Karpas-422 (cell line): ENCODE data around the gene KCNH6. TPM values are rescaled to one million over a fixed set of nuclear protein-coding genes. Genes with fewer than 3 reads are reported as not detected.
A peak's percentile ranks its signal among the peaks of the same experiment; 100 is the strongest.

Experiments
- DNase-seq: peaks from one replicate; pipeline ENCODE4 v3.0.0-alpha.2; 2015
- H2AFZ ChIP-seq: fragments of 200-600 bp; sonication (generic); 2 replicates; pipeline ENCODE4 v1.6.1; 2014; ENCODE audit warnings: antibody characterized with exemption, low read length, mixed read lengths
- H3K27ac ChIP-seq: fragments of 200-600 bp; sonication (generic); 2 replicates; pipeline ENCODE4 v1.5.1; 2014; ENCODE audit warnings: mild to moderate bottlenecking, low read length, moderate library complexity
- H3K27me3 ChIP-seq: fragments of 200-600 bp; sonication (generic); 2 replicates; pipeline ENCODE4 v1.6.1; 2014; ENCODE audit warnings: low read length, mixed read lengths
- H3K36me3 ChIP-seq: fragments of 200-600 bp; sonication (generic); 2 replicates; pipeline ENCODE4 v1.6.1; 2014; ENCODE audit warnings: low read length, mixed read lengths; ENCODE audit not compliant: insufficient read depth
- H3K4me1 ChIP-seq: fragments of 200-600 bp; sonication (generic); 2 replicates; pipeline ENCODE4 v1.6.1; 2014; ENCODE audit warnings: mild to moderate bottlenecking, low read length, mixed read lengths
- H3K4me2 ChIP-seq: fragments of 200-600 bp; sonication (generic); 2 replicates; pipeline ENCODE4 v1.6.1; 2014; ENCODE audit warnings: low read length, low read depth, mild to moderate bottlenecking; ENCODE audit not compliant: poor library complexity, severe bottlenecking
- H3K4me3 ChIP-seq: fragments of 200-600 bp; sonication (generic); 2 replicates; pipeline ENCODE4 v1.5.1; 2014; ENCODE audit warnings: mild to moderate bottlenecking, antibody characterized with exemption, low read length, mixed read lengths
- H3K79me2 ChIP-seq: fragments of 200-600 bp; sonication (generic); 2 replicates; pipeline ENCODE4 v1.6.1; 2014; ENCODE audit warnings: mild to moderate bottlenecking, low read length, mixed read lengths
- H3K9ac ChIP-seq: fragments of 200-600 bp; sonication (generic); 2 replicates; pipeline ENCODE4 v1.6.0; 2014; ENCODE audit warnings: low read length
- H3K9me2 ChIP-seq: fragments of 200-600 bp; sonication (generic), shearing (Covaris generic); replicated peaks from 2 replicates; pipeline ENCODE4 v1.6.0; 2014; ENCODE audit warnings: mild to moderate bottlenecking, low read length, moderate library complexity; ENCODE audit not compliant: insufficient read depth
- H3K9me3 ChIP-seq: fragments of 300-700, 200-600 bp; sonication (generic); 2 replicates; pipeline ENCODE4 v1.6.1; 2014; ENCODE audit warnings: low read length, mixed read lengths
- H4K20me1 ChIP-seq: fragments of 200-600 bp; sonication (generic); 2 replicates; pipeline ENCODE4 v1.6.1; 2014; ENCODE audit warnings: mild to moderate bottlenecking, antibody characterized with exemption, low read length, low read depth; ENCODE audit not compliant: insufficient read depth
- total RNA-seq: library from RNA; depleted of rRNA; stranded (reverse); fragments of >200 nt; shearing (Covaris generic); gene quantifications from 2 replicates; pipeline ENCODE4 v1.2.3, GENCODE V29; 2014; ENCODE audit warnings: low replicate concordance

KCNH6 gene
- total RNA-seq, 1 experiment from 2014 or later: not detected

- Histone ChIP-seq H3K9ac (peak overlapping the region; percentile 41; the same call in 1 of the 2 replicates), H3K79me2 (no peaks in the 10 kb centered on the region), H3K27me3 (no peaks in the 10 kb centered on the region), H3K9me2 (no peaks in the 10 kb centered on the region), H3K36me3 (no peaks in the 10 kb centered on the region), H2AFZ (no peak overlapping the region), H3K9me3 (no peaks in the 10 kb centered on the region), H3K27ac (no peak overlapping the region; the same call in 1 of the 2 replicates), H4K20me1 (no peaks in the 10 kb centered on the region), H3K4me3 (peak overlapping the region; percentile 26; the same call in 1 of the 2 replicates), H3K4me1 (peaks cover 37% of the 10 kb centered on the region), H3K4me2 (peak overlapping the region; percentile 31)
- peak; percentile 79 for DNase-seq
Measured at GRCh38 chr17:63531022-63531965, 8.1 kb downstream of the KCNH6 start.

GRCh38 chr17:63533433-63534077 lies 10.4 kb downstream of the KCNH6 start:
- Histone ChIP-seq H3K36me3 (no peaks in the 10 kb centered on the region), H3K4me2 (no peak overlapping the region), H3K27ac (no peak overlapping the region), H3K27me3 (no peaks in the 10 kb centered on the region), H3K4me3 (no peak overlapping the region), H3K4me1 (peaks cover 24% of the 10 kb centered on the region), H3K79me2 (no peaks in the 10 kb centered on the region), H3K9me3 (no peaks in the 10 kb centered on the region), H3K9ac (no peak overlapping the region), H4K20me1 (no peaks in the 10 kb centered on the region), H2AFZ (no peak overlapping the region), H3K9me2 (no peaks in the 10 kb centered on the region)
- no peak for DNase-seq

- no peaks in the 10 kb centered on the region for H3K9me3 ChIP-seq
- no peak overlapping the region for H3K27ac ChIP-seq
- H3K4me1 ChIP-seq: peaks cover 24% of the 10 kb centered on the region
- no peak for DNase-seq
- H3K27me3 ChIP-seq: no peaks in the 10 kb centered on the region
- no peak overlapping the region for H3K4me2 ChIP-seq
- H3K36me3 ChIP-seq: no peaks in the 10 kb centered on the region
- H3K9me2 ChIP-seq: no peaks in the 10 kb centered on the region
- no peak overlapping the region for H3K9ac ChIP-seq
- no peaks in the 10 kb centered on the region for H3K79me2 ChIP-seq
- no peaks in the 10 kb centered on the region for H4K20me1 ChIP-seq
- no peak overlapping the region for H2AFZ ChIP-seq
- no peak overlapping the region for H3K4me3 ChIP-seq
Measured at GRCh38 chr17:63534078-63534570, 11.0 kb downstream of the KCNH6 start.

- H3K4me1 ChIP-seq: peaks cover 24% of the 10 kb centered on the region
- H3K9me2 ChIP-seq: no peaks in the 10 kb centered on the region
- DNase-seq: no peak
- H3K9me3 ChIP-seq: no peaks in the 10 kb centered on the region
- H3K79me2 ChIP-seq: no peaks in the 10 kb centered on the region
- no peak overlapping the region for H3K4me3 ChIP-seq
- H3K36me3 ChIP-seq: no peaks in the 10 kb centered on the region
- H3K4me2 ChIP-seq: no peak overlapping the region
- no peak overlapping the region for H3K27ac ChIP-seq
- H4K20me1 ChIP-seq: no peaks in the 10 kb centered on the region
- H3K9ac ChIP-seq: no peak overlapping the region
- no peaks in the 10 kb centered on the region for H3K27me3 ChIP-seq
- H2AFZ ChIP-seq: no peak overlapping the region
Measured at GRCh38 chr17:63534816-63535455, 11.8 kb downstream of the KCNH6 start.

GRCh38 chr17:63535640-63536039 lies 12.5 kb downstream of the KCNH6 start:
- Histone ChIP-seq H3K79me2 (no peaks in the 10 kb centered on the region), H3K4me2 (no peak overlapping the region), H4K20me1 (no peaks in the 10 kb centered on the region), H3K27me3 (no peaks in the 10 kb centered on the region), H3K36me3 (no peaks in the 10 kb centered on the region), H3K27ac (no peak overlapping the region), H2AFZ (no peak overlapping the region), H3K9me3 (no peaks in the 10 kb centered on the region), H3K9me2 (no peaks in the 10 kb centered on the region), H3K9ac (no peak overlapping the region), H3K4me1 (peaks cover 21% of the 10 kb centered on the region), H3K4me3 (no peak overlapping the region)
- no peak for DNase-seq

GRCh38 chr17:63537001-63537400 lies 13.8 kb downstream of the KCNH6 start:
- H3K27me3 ChIP-seq: no peaks in the 10 kb centered on the region

GRCh38 chr17:63537991-63538692 lies 15.0 kb downstream of the KCNH6 start:
- H3K4me3 ChIP-seq: no peak overlapping the region
- H3K4me1 ChIP-seq: peaks cover 2% of the 10 kb centered on the region; the same call in 1 of the 2 replicates
- no peak for DNase-seq
- H4K20me1 ChIP-seq: no peaks in the 10 kb centered on the region
- no peaks in the 10 kb centered on the region for H3K9me2 ChIP-seq
- H3K36me3 ChIP-seq: no peaks in the 10 kb centered on the region
- no peak overlapping the region for H3K27ac ChIP-seq
- H3K9ac ChIP-seq: no peak overlapping the region
- no peaks in the 10 kb centered on the region for H3K9me3 ChIP-seq
- H3K4me2 ChIP-seq: no peak overlapping the region
- no peaks in the 10 kb centered on the region for H3K27me3 ChIP-seq
- no peaks in the 10 kb centered on the region for H3K79me2 ChIP-seq
- no peak overlapping the region for H2AFZ ChIP-seq

More at GRCh38 chr17:63537001-63537400, 13.8 kb downstream of the KCNH6 start:
- peaks cover 7% of the 10 kb centered on the region for H3K4me1 ChIP-seq
- H2AFZ ChIP-seq: no peak overlapping the region
- H3K9me3 ChIP-seq: no peaks in the 10 kb centered on the region
- no peaks in the 10 kb centered on the region for H3K79me2 ChIP-seq
- H3K9me2 ChIP-seq: no peaks in the 10 kb centered on the region
- DNase-seq: no peak
- no peak overlapping the region for H3K4me3 ChIP-seq
- H3K27ac ChIP-seq: no peak overlapping the region
- no peaks in the 10 kb centered on the region for H4K20me1 ChIP-seq
- H3K9ac ChIP-seq: no peak overlapping the region
- no peak overlapping the region for H3K4me2 ChIP-seq
- H3K36me3 ChIP-seq: no peaks in the 10 kb centered on the region
